Esophagus squamous epithelium (tissue), 5 donors: ENCODE data around the gene THAP8. TPM values are rescaled to one million over a fixed set of nuclear protein-coding genes. Genes with fewer than 3 reads are reported as not detected.

Experiments
- DNase-seq: peaks from one replicate; lab custom pipeline; 2025; lab: John Stamatoyannopoulos, UW
- H3K27ac ChIP-seq, 4 donors: fragments of 200-600 bp; sonication (generic); one replicate each; pipeline ENCODE4 v1.5.1; 2016 to 2019; ENCODE audit warnings: mild to moderate bottlenecking in 1 of 4
- H3K27me3 ChIP-seq, 4 donors: fragments of 200-600 bp; sonication (generic); 1 replicate in 3 of 4; 2 replicates in 1 of 4; pipeline versions ENCODE4 v1.5.1 to v1.6.0; 2017 to 2021; ENCODE audit warnings: antibody characterized with exemption in 1 of 4
- H3K36me3 ChIP-seq, 3 donors: fragments of 200-600 bp; sonication (generic); one replicate each; pipeline ENCODE4 v1.5.1; 2016 to 2019
- H3K4me1 ChIP-seq, 3 donors: fragments of 200-600 bp; sonication (generic); one replicate each; pipeline ENCODE4 v1.5.1; 2017 to 2019
- H3K4me3 ChIP-seq, 4 donors: fragments of 200-600 bp; sonication (generic); 1 replicate in 3 of 4; 2 replicates in 1 of 4; pipeline ENCODE4 v1.5.1; 2016 to 2019; ENCODE audit warnings: mild to moderate bottlenecking in 2 of 4, moderate library complexity in 1 of 4
- H3K9me3 ChIP-seq, 3 donors: fragments of 200-600 bp; sonication (generic); one replicate each; pipeline ENCODE4 v1.5.1; 2016 to 2019
- CTCF ChIP-seq, 6 experiments: fragments of 450-650 bp in 4 of 6; fragments of 200-600 bp in 2 of 6; sonication (generic) in 2 of 6; IDR thresholded peaks; one replicate each; pipeline ENCODE4 v1.5.1; 2016 to 2019; ENCODE audit warnings: antibody characterized with exemption in 6 of 6, mild to moderate bottlenecking in 4 of 6, moderate library complexity in 4 of 6
- POLR2A ChIP-seq, 4 donors: fragments of 450-650 bp; IDR thresholded peaks; one replicate each; pipeline ENCODE4 v1.6.1; 2017; ENCODE audit warnings: antibody characterized with exemption in 4 of 4, mild to moderate bottlenecking in 4 of 4, moderate library complexity in 3 of 4
- WGBS, 2 donors: methylation state at CpG; one replicate each; pipeline ENCODE4 v1.1.5; 2018; 5-methylcytosine and 5-hydroxymethylcytosine counted together
- intact Hi-C: fragments of 100-400 bp; cut with DNase I; formaldehyde crosslinking; loops from one replicate; pipeline ENCODE4 v1.15.0; 2022
- total RNA-seq, 4 donors: library from RNA; depleted of rRNA; stranded (reverse); fragments of >200 nt; gene quantifications; one replicate each; pipeline ENCODE4 v1.1.0, GENCODE V29; 2016
- donor health status: DM: yes; HTN: yes; CAD: no.

THAP8 gene
- total RNA-seq, 4 donors from 2014 or later: 2.8 to 4.8 (median 3.6) TPM

GRCh38 chr19:36009633-36010379 lies 44.3 kb downstream of the THAP8 start:
- H3K36me3 ChIP-seq: no peaks in the 10 kb centered on the region
- WGBS, 2 donors: 47 to 63% methylated on average over 11 to 13 of the region's 15 CpGs
- H3K4me1 ChIP-seq: peaks cover 16 to 42% (median 18%) of the 10 kb centered on the region in 3 donors
- peak overlapping the region; percentile 37 to 82 (median 78) for H3K27ac ChIP-seq
- H3K27me3 ChIP-seq: no peaks in the 10 kb centered on the region
- no peak for DNase-seq
- no peak for TF ChIP-seq POLR2A (IDR thresholded peaks at IDR 0.05)
- TF ChIP-seq CTCF (IDR thresholded peaks at IDR 0.05): no peak
- H3K4me3 ChIP-seq: peak overlapping the region; percentile 23 to 70 (median 47)
- no peaks in the 10 kb centered on the region for H3K9me3 ChIP-seq
- intact Hi-C loops: no loop called here

DNA sequence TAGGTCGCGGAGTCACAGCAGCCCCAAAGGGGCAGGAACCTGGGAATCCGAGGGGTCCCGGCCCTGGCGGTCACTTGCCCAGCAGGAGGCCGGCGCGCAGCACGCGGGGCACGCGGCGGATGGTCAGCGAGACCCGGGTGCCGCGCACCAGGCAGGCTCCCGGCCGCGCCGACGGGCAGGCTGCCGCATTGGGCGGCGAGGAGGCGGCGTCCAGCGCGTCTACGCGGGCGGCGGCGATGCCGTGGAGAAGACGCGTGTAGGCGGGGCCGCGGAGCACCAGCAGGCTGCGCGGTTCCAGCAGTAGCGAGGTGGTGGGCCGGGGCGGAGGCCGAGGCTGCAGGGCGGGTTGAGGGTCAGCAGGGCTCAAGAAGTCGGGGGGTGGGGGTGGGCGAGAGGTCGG lies 44.9 kb downstream of the THAP8 start:
- no peaks in the 10 kb centered on the region for H3K27me3 ChIP-seq
- peak overlapping the region; percentile 23 to 70 (median 47) for H3K4me3 ChIP-seq
- H3K4me1 ChIP-seq: peaks cover 13 to 37% (median 14%) of the 10 kb centered on the region in 3 donors
- 10% methylated on average over 4 of the region's 50 CpGs; no CpG with 5 or more reads in 1 of the 2 donors for WGBS, 2 donors
- TF ChIP-seq CTCF (IDR thresholded peaks at IDR 0.05) (peak in 1 of 6 experiments; percentile 5), POLR2A (IDR thresholded peaks at IDR 0.05) (peak in 2 of 4 donors; percentile 37 to 39)
- intact Hi-C loops: no loop called here
- H3K36me3 ChIP-seq: peaks cover 0 to under 1% (median 0%) of the 10 kb centered on the region in 3 donors
- DNase-seq: no peak
- H3K9me3 ChIP-seq: no peaks in the 10 kb centered on the region
- H3K27ac ChIP-seq: peak overlapping the region; percentile 37 to 82 (median 78)

DNA sequence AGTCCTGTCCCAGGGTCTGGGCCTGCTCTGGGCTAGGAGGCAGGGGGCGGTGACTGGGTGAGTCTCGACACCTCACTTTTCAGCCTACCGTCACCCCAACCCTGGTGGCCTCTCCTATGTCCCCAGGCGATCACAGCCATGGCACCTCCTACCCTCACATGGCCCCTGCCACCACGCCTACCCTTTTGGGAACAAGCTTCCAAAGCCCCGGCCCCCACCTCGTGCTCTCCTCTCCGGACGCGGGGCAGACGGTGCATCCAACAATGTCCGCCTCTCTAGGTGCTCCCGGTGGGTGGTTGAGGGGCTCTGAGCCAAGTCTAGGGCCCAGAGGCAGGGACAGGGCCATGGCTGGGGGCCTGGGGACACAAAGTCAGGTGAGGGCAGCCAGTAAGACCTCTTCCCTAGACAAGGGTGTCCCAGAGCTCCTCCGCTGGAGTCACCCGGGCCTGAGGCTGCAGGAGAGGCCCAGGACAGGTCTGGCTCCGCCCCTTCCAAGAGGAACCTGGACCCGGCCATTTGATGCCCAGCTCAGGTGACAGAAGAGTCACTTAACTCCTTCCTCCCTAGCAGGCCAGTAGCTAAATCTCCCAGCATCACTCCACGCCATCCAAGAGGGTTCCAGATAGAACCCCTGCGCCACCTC lies 45.6 kb downstream of the THAP8 start, which contains the start of gene SYNE4:
TSS of gene SYNE4 (minus strand) at position 478 of the 643 bp plus-strand sequence. CDS start at position 346, 132 bp downstream.
- Histone ChIP-seq H3K27me3 (no peaks in the 10 kb centered on the region), H3K36me3 (peaks cover 0 to 9% (median 0%) of the 10 kb centered on the region in 3 donors), H3K4me1 (peaks cover 10 to 32% (median 11%) of the 10 kb centered on the region in 3 donors), H3K4me3 (peak within 1 kb of the TSS; percentile 23 to 70 (median 47)), H3K9me3 (no peaks in the 10 kb centered on the region), H3K27ac (peak within 1 kb of the TSS; percentile 37 to 82 (median 78))
- no peak for DNase-seq
- TF ChIP-seq POLR2A (IDR thresholded peaks at IDR 0.05): no peak
- TF ChIP-seq CTCF (IDR thresholded peaks at IDR 0.05): no peak
- 61 to 64% methylated on average over 4 to 10 of the region's 19 CpGs for WGBS, 2 donors
- intact Hi-C loops: no loop called here

DNA sequence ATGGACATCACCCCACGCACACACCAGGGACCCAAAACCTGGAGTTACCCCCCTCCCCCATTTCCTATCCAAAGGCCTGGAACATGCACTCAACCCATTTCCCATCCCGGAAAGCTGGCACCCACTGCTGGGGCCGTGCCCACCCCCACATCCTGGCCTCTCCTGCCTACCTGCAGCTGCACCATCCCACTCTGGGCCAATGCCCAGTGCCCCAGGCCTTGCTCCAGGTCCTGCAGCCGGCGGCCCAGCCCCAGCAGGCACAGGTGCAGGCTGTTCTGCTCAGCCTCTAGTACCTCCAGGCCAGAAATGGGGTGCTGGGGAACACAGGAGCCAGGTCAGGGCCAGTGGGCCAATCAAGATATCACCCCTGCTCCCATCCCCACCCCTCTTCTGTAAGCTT lies 47.1 kb downstream of the THAP8 start:
- Histone ChIP-seq H3K4me3 (no peak overlapping the region), H3K9me3 (no peaks in the 10 kb centered on the region), H3K27me3 (no peaks in the 10 kb centered on the region), H3K27ac (no peak overlapping the region), H3K36me3 (peaks cover 0 to 12% (median 0%) of the 10 kb centered on the region in 3 donors), H3K4me1 (peaks cover 7 to 24% (median 10%) of the 10 kb centered on the region in 3 donors)
- DNase-seq: no peak
- 87 to 92% methylated on average over 4 to 5 of the region's 5 CpGs for WGBS, 2 donors
- no peak for TF ChIP-seq CTCF (IDR thresholded peaks at IDR 0.05)
- no peak for TF ChIP-seq POLR2A (IDR thresholded peaks at IDR 0.05)
- intact Hi-C loops: no loop called here

DNA sequence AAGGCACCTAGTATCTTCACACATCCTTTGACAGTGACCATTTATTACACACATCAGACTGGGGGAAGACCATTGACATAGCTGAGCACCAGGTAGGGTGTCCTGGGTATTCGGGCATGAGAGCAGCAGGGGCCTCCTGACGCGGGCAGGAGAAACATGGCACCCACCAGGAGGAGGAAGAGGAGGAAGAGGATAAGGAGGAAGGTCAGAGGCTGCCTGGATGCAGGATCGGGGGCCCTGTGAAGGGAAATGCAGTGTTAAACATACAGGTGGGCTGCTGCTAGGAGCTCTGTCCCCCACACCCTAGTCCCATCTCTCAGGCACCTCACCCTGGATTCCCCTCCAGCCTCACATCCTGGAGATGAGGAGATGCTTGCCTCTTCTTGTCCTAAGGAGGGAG lies 50.8 kb downstream of the THAP8 start:
- no peak for TF ChIP-seq CTCF (IDR thresholded peaks at IDR 0.05)
- TF ChIP-seq POLR2A (IDR thresholded peaks at IDR 0.05): no peak
- DNase-seq: no peak
- intact Hi-C loops: no loop called here
- Histone ChIP-seq H3K27me3 (no peaks in the 10 kb centered on the region), H3K4me3 (no peak overlapping the region), H3K9me3 (no peaks in the 10 kb centered on the region), H3K27ac (no peak overlapping the region), H3K4me1 (peaks cover 1 to 23% (median 10%) of the 10 kb centered on the region in 3 donors), H3K36me3 (peaks cover 0 to 28% (median 0%) of the 10 kb centered on the region in 3 donors)
- 94 to 96% methylated on average over 3 to 4 of the region's 4 CpGs for WGBS, 2 donors
